Progenitor cell of endocrine pancreas (in vitro differentiated cells): ENCODE measurements around the gene BRINP3. TPM values are rescaled to one million over a fixed set of nuclear protein-coding genes. Genes with fewer than 3 reads are reported as not detected.

Experiments used
- DNase-seq: peaks from one replicate; pipeline ENCODE4 v3.0.0; 2021; ENCODE audit warnings: low spot score; ENCODE audit not compliant: unreplicated experiment
- H3K27ac Mint-ChIP-seq: 2 replicates; pipeline ENCODE4 v1.8.0; 2021; ENCODE audit warnings: mild to moderate bottlenecking, moderate library complexity, mixed read lengths
- H3K27me3 Mint-ChIP-seq: 2 replicates; pipeline ENCODE4 v1.8.0; 2021; ENCODE audit warnings: mixed read lengths
- H3K36me3 Mint-ChIP-seq: 2 replicates; pipeline ENCODE4 v1.8.0; 2022; ENCODE audit warnings: mixed read lengths; ENCODE audit not compliant: insufficient read depth
- H3K4me1 Mint-ChIP-seq: 2 replicates; pipeline ENCODE4 v1.8.0; 2021; ENCODE audit warnings: low read depth, mixed read lengths
- H3K4me3 Mint-ChIP-seq: 2 replicates; pipeline ENCODE4 v1.8.0; 2021; ENCODE audit warnings: low read depth, mild to moderate bottlenecking, moderate library complexity, mixed read lengths
- H3K9me3 Mint-ChIP-seq: 2 replicates; pipeline ENCODE4 v1.8.0; 2021; ENCODE audit warnings: low read depth, mixed read lengths
- total RNA-seq: library from RNA; stranded (reverse); gene quantifications from 2 replicates; pipeline ENCODE4 v1.2.1, GENCODE V29; 2021
- TF ChIP-seq, protein P1 (sequence below): fragments of 200-600 bp; sonication (generic); IDR thresholded peaks from one replicate; pipeline ENCODE4 v1.5.0; 2021; ENCODE audit warnings: antibody characterized with exemption, mild to moderate bottlenecking; ENCODE audit not compliant: unreplicated experiment

BRINP3 gene
- total RNA-seq, 1 donor from 2014 or later, result not detected

DNA sequence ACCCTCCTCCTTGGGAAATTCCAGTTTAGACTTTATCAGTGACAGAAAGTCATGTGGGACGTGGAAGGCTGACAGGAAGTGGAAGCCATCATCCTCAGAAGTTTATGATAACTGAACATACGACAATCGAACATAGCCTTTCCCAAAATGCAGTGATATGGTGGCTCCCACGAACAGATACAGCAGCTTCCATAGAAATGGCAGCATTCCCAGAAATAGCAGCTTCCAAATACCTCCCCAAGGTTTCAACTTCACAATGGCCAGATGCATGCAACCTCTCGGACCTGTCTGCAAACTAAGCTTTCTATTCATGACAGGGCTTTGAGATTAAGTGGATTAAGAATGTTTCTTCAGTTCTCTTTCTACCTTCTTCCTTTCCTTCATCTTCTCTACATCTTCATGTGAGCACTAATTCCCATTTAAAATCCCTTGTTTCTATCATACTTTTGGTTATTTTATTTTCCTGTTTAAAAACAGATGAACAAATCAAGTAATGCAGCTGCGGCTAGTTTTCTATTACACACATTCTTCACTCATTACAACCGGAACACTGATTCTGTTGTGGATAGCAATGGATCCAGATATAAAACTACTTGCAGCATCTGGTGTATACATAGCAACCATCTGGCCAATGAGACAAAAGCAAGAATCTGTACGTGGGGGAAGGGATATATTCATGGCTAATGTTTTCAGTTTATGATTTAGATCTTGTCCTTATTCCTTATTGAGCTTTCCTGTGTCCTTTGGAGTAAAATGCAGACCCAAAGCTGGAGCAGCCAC lies 304.8 kb downstream of the BRINP3 start:
- Mint-ChIP-seq H3K27me3 (no peaks in the 10 kb centered on the region), H3K36me3 (no peaks in the 10 kb centered on the region), H3K4me1 (no peaks in the 10 kb centered on the region), H3K27ac (no peak overlapping the region), H3K4me3 (no peak overlapping the region), H3K9me3 (no peaks in the 10 kb centered on the region)
- TF ChIP-seq, protein P1, sequence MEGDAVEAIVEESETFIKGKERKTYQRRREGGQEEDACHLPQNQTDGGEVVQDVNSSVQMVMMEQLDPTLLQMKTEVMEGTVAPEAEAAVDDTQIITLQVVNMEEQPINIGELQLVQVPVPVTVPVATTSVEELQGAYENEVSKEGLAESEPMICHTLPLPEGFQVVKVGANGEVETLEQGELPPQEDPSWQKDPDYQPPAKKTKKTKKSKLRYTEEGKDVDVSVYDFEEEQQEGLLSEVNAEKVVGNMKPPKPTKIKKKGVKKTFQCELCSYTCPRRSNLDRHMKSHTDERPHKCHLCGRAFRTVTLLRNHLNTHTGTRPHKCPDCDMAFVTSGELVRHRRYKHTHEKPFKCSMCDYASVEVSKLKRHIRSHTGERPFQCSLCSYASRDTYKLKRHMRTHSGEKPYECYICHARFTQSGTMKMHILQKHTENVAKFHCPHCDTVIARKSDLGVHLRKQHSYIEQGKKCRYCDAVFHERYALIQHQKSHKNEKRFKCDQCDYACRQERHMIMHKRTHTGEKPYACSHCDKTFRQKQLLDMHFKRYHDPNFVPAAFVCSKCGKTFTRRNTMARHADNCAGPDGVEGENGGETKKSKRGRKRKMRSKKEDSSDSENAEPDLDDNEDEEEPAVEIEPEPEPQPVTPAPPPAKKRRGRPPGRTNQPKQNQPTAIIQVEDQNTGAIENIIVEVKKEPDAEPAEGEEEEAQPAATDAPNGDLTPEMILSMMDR, result no peak
- DNase-seq, result no peak

DNA sequence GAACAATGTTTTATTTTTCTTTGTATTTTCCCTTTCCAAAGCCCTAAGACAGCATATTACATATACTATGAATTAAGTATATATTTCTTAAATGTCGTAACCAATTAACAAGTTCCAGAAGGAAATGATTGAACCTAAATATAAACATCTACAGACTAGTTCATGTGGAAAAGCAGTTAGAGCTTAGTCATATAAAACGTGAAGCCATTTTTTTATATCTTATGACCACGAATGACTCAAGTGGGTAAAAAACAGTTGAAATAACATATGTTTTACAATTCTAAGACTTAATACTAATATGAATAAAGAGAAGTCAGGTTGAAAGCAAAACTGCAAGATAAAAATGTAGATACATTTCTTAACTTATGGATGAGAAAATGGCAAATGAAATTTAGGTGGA lies 307.3 kb downstream of the BRINP3 start:
- Mint-ChIP-seq H3K36me3 (no peaks in the 10 kb centered on the region), H3K27me3 (no peaks in the 10 kb centered on the region), H3K4me3 (no peak overlapping the region), H3K9me3 (no peaks in the 10 kb centered on the region), H3K4me1 (no peaks in the 10 kb centered on the region), H3K27ac (no peak overlapping the region)
- DNase-seq, result no peak
- TF ChIP-seq, protein P1, result no peak

DNA sequence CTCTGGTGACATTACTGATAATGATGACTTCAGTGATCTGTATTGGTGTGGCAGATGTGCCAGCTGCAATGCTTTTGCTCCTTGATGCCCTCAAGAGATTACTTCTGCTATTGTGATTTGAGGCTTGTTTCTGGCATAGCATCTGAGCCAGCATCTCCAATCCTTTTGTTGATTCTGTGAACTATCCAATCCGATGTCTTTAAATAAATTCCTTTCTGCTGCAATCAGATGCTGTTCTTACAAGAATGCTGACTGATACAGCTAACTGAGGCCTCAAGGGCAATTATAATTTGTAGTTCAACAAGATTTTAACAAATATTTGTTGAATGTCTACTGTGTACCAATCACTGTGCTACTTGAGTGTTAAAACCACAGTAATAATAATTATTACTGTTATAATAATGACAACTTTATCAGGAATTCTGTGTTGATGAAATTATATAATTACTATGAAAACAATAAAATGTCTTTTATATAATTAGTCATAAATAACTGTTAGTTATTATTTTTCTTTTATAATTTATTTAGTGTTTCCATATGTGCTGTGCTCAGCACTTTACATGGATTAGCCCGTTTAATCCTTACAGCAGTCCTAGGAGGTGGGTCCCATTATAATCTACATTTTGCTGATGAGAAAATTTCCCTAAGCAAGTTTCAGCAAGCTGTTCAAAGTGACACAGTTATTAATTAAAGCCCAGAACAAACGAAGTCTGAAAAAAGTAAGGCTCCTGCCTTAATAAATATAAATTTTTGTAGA lies 308.2 kb downstream of the BRINP3 start:
- Mint-ChIP-seq H3K27ac (no peak overlapping the region), H3K9me3 (no peaks in the 10 kb centered on the region), H3K36me3 (no peaks in the 10 kb centered on the region), H3K4me1 (no peaks in the 10 kb centered on the region), H3K27me3 (no peaks in the 10 kb centered on the region), H3K4me3 (no peak overlapping the region)
- TF ChIP-seq, protein P1, result no peak
- no peak for DNase-seq

DNA sequence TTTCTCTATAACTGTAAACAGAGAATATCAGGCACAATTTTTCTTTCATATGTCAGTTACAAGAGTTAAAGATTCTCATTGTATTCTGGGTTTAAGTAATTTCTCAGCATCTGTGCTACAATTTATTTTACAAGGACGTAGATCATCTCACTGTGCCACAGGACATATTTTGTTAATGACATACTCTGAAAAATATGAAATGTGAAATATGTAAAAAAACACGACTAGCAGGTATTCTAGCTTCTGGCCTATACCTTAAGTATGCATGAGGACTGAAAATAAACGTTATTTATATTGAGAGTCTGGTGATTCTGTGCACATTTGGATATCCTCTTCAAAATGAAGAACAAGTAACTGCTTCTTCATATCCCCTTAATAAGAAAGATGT lies 308.8 kb downstream of the BRINP3 start:
- no peak for DNase-seq
- H3K4me3 Mint-ChIP-seq, result no peak overlapping the region
- no peaks in the 10 kb centered on the region for H3K27me3 Mint-ChIP-seq
- H3K4me1 Mint-ChIP-seq, result no peaks in the 10 kb centered on the region
- no peaks in the 10 kb centered on the region for H3K9me3 Mint-ChIP-seq
- TF ChIP-seq, protein P1, result no peak
- H3K36me3 Mint-ChIP-seq, result no peaks in the 10 kb centered on the region
- H3K27ac Mint-ChIP-seq, result no peak overlapping the region

DNA sequence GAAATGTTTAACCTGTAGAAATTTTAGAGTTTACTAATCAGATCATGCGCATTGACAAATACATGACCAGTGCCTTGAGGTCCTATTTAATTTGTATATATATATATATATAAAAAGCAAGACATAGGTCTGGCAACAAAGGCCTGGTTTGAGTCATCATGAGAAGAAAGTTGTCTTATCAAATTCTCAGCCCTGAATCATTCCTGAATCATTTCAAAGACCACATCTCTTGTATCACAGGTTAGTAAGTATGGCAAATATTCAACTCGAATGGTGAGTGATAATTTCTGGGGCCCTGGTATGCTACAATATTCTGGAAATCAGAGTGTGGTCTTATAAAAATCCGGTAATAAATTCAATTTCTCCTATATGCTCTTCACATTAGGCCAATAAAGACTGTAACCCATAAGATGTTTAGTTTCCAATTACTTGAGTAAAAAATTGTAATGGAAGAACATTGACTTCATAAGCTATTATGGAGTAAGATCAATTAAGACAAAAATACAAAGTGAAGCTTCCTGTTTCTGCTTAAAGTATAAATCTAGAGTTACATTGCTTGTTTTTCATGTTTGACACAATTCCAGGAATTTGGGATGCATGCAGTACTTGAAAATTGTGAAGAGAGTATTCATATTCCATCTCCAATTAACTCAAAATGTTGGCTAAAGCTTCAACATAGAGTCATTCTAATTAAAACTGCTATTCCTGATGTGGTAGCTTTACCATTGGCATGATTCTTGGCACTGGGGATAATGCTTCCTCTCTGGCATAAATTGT lies 309.4 kb downstream of the BRINP3 start:
- no peak for DNase-seq
- Mint-ChIP-seq H3K27me3 (no peaks in the 10 kb centered on the region), H3K4me1 (no peaks in the 10 kb centered on the region), H3K4me3 (no peak overlapping the region), H3K36me3 (no peaks in the 10 kb centered on the region), H3K9me3 (no peaks in the 10 kb centered on the region), H3K27ac (no peak overlapping the region)
- TF ChIP-seq, protein P1, result no peak
